SK-N-SH treated with all-trans-retinoic acid at 6 μM for 48 hours (cell line): ENCODE measurements around the gene ABHD13.
"Not testable (repeated sequence)": the region's sequence is repeated elsewhere in the genome, so short reads cannot be mapped to it uniquely, and the experiment has no call there.

Experiments
- CREB5 ChIP-seq: fragments of 250-450 bp; sonication (Bioruptor Pico); IDR thresholded peaks from 2 replicates; pipeline ENCODE4 v1.5.1; 2020; ENCODE audit warnings: low read depth, mild to moderate bottlenecking, moderate library complexity
- GLIS3 ChIP-seq: fragments of 250-450 bp; sonication (Bioruptor Pico); IDR thresholded peaks from 2 replicates; pipeline ENCODE4 v1.5.0; 2020; ENCODE audit warnings: mild to moderate bottlenecking, moderate library complexity
- PATZ1 ChIP-seq: fragments of 250-450 bp; sonication (Bioruptor Pico); IDR thresholded peaks from 2 replicates; pipeline ENCODE4 v1.8.0; 2020; ENCODE audit warnings: mild to moderate bottlenecking, moderate library complexity, borderline replicate concordance
- TCF4 ChIP-seq: fragments of 250-450 bp; sonication (Bioruptor Pico); IDR thresholded peaks from 2 replicates; pipeline ENCODE4 v1.8.0; 2021; ENCODE audit warnings: mild to moderate bottlenecking, moderate library complexity, borderline replicate concordance
- TSHZ2 ChIP-seq: fragments of 250-450 bp; sonication (Bioruptor Pico); IDR thresholded peaks from 2 replicates; pipeline ENCODE4 v1.5.0; 2020; ENCODE audit warnings: mild to moderate bottlenecking, moderate library complexity
- ZC3H10 ChIP-seq: fragments of 250-450 bp; sonication (Bioruptor Pico); IDR thresholded peaks from 2 replicates; pipeline ENCODE4 v1.5.1; 2021; ENCODE audit warnings: mild to moderate bottlenecking, moderate library complexity
- ZNF565 ChIP-seq: fragments of 450-650 bp; formaldehyde crosslinking; conservative IDR thresholded peaks from 2 replicates; pipeline ENCODE4 v1.5.0; 2020; ENCODE audit warnings: low read depth, mild to moderate bottlenecking, moderate library complexity
- ZNF8 ChIP-seq: fragments of 450-650 bp; formaldehyde crosslinking; IDR thresholded peaks from 2 replicates; pipeline ENCODE4 v1.5.0; 2020; ENCODE audit warnings: mild to moderate bottlenecking, moderate library complexity

GRCh38 chr13:108267855-108268254, 49.7 kb downstream of the ABHD13 start:
- TF ChIP-seq ZC3H10, GLIS3, CREB5, ZNF565, TSHZ2, ZNF8, TCF4, PATZ1 (CRISPR knock-in tag): not testable (repeated sequence)
